HG02571 (cell line): ENCODE data around the gene ACMSD.

Experiments used
- ATAC-seq: cut with Tn5 transposase; IDR thresholded peaks from one replicate; pipeline ENCODE4 v1.9.1; 2021; ENCODE audit warnings: mild to moderate bottlenecking, moderate library complexity; ENCODE audit not compliant: unreplicated experiment

The ACMSD gene

DNA sequence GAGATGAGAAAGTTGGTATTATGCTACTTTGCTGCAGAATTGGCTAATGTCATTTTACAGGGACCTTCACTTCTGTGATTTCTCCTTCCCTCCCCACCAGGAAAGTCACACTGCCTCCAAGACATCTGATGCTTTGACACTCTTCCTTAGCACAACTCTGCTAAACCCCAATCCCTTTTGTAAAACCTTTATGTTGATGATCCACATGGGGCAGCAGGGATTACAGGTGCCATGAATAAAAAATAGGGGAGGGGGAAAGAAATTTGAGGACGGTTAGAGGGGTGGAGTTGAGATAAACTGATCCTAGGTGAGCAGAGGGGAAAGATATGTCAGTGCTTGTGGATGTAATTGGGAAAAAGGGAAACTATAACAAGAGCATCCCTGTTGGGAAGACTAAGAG, 106.6 kb downstream of the ACMSD start:
- no peak for ATAC-seq

DNA sequence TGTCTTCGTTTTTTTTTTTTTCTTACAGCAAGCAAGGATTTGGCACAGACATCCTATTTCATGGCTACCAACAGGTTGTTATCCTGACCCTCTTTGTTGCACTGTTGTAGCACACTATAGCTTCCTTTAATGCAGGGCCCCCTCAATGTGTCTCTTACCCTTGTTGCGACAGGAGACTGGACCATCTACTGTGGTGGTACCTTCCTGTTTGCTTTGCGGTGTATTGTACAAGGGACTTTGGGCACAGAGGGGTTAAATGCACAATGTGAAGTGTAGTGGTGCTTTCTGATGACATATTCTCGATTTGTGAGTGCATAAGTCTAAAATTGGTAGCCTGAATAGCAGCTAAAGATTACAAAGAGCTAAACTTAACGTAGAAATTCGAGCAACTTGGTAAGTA, 107.7 kb downstream of the ACMSD start:
- ATAC-seq, result no peak

DNA sequence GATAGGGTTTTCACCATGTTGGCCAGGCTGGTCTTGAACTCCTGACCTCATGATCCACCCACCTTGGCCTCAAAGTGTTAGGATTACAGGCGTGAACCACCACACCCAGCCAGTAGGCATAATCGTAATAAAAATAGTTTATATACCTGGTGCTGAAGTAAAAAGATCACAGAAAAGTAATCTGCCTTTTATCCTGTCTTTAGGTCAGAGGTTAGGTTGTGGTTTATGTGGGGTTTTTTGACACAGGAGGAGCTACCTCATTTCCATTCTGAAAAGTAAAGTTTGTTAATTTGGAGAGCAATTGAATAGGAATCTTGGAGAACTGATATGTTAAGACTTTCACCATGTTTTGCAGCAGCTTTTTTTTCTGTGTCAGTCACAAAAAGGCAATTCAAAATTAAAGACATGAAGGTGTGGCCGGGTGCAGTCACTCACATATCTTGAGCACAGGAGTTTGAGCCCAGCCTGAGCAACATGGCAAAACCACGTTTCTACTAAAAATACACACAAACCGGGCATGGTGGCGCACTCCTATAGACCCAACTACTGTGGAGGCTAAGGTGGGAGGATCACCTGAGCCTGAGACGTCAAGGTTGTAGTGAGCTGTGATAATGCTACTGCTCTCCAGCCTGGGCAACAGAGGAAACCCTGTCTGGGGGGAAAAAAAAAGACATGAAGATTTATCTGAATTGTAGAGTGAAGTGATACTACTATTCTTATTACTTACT, 111.7 kb downstream of the ACMSD start:
- no peak for ATAC-seq

- ATAC-seq, result no peak
Observed at GRCh38 chr2:134950886-134951285, 112.5 kb downstream of the ACMSD start.
